Measurements from ENCODE around the gene CTSH. TPM values are rescaled to one million over a fixed set of nuclear protein-coding genes. Genes with fewer than 3 reads are reported as not detected.

CTSH gene
- polyA plus RNA-seq, 1 donor (not counting 4 experiments of a cell fraction or from before 2014, with no cell fraction given) = 23.0 TPM

GRCh38 chr15:78875107-78875914 is 69.5 kb downstream of the CTSH start:
- Histone ChIP-seq H3K4me1 (ENCODE audit: control insufficient read depth, extremely low read depth, insufficient read depth, low read length) (peaks cover 42% of the 10 kb centered on the region), H3K27ac (ENCODE audit: control insufficient read depth, insufficient read depth, low read length) (peak overlapping the region; percentile 99)
- FAIRE-seq = no peak

GRCh38 chr15:78873793-78874765 is 70.8 kb downstream of the CTSH start:
- dilution Hi-C loops (cut with MboI; ENCODE audit: extremely low pct_ligation_motif_present, low sequenced_read_pairs) = no loop called here
- Histone ChIP-seq H3K27me3 (ENCODE audit: control insufficient read depth, extremely low read depth, insufficient read depth, low read length) (no peaks in the 10 kb centered on the region), H3K79me2 (ENCODE audit: control insufficient read depth, insufficient read depth, low read length) (peaks cover 60% of the 10 kb centered on the region), H3K9me3 (ENCODE audit: control insufficient read depth, low read depth, low read length) (no peaks in the 10 kb centered on the region), H3K4me3 (ENCODE audit: control insufficient read depth in 2 of 3, extremely low read depth in 1 of 3, insufficient read depth in 2 of 3, low read depth in 1 of 3, low read length in 3 of 3) (peak overlapping the region; percentile 85 to 99 (median 97)), H3K4me1 (ENCODE audit: control insufficient read depth, extremely low read depth, insufficient read depth, low read length) (peaks cover 31% of the 10 kb centered on the region), H3K4me2 (ENCODE audit: control insufficient read depth, extremely low read depth, insufficient read depth, low read depth, low read length) (peak overlapping the region; percentile 91), H2AFZ (ENCODE audit: control insufficient read depth, low read length) (peak overlapping the region; percentile 16), H3K9ac (ENCODE audit: control insufficient read depth, extremely low read depth, insufficient read depth, low read length) (peak overlapping the region; percentile 100), H3K9me1 (ENCODE audit: control insufficient read depth, extremely low read depth, insufficient read depth, low read length) (peaks cover 3% of the 10 kb centered on the region), H4K20me1 (ENCODE audit: control insufficient read depth, extremely low read depth, insufficient read depth, low read length) (peaks cover 48% of the 10 kb centered on the region), H3K27ac (ENCODE audit: control insufficient read depth, insufficient read depth, low read length) (peak overlapping the region; percentile 99), H3K36me3 (ENCODE audit: control insufficient read depth in 2 of 2, extremely low read depth in 1 of 2, insufficient read depth in 2 of 2, low read length in 2 of 2) (no peaks in the 10 kb centered on the region)
- DNase-seq (ENCODE audit: low read depth, low spot score) (no peak), FAIRE-seq (no peak)
- peak in 1 of 3 experiments; percentile 6 for TF ChIP-seq CTCF (optimal IDR thresholded peaks at IDR 0.05 in 1 of 3, IDR thresholded peaks at IDR 0.05 in 1 of 3, conservative IDR thresholded peaks at IDR 0.05 in 1 of 3; ENCODE audit: extremely low read depth in 1 of 3, insufficient read depth in 2 of 3, low read length in 3 of 3)
- no peak for TF ChIP-seq EZH2 (IDR thresholded peaks at IDR 0.05; ENCODE audit: low read length)

More at GRCh38 chr15:78875107-78875914, 69.5 kb downstream of the CTSH start:
- peak overlapping the region; percentile 85 to 99 (median 97) for H3K4me3 ChIP-seq (ENCODE audit: control insufficient read depth in 2 of 3, extremely low read depth in 1 of 3, insufficient read depth in 2 of 3, low read depth in 1 of 3, low read length in 3 of 3)
- TF ChIP-seq CTCF (optimal IDR thresholded peaks at IDR 0.05 in 1 of 3, IDR thresholded peaks at IDR 0.05 in 1 of 3, conservative IDR thresholded peaks at IDR 0.05 in 1 of 3; ENCODE audit: extremely low read depth in 1 of 3, insufficient read depth in 2 of 3, low read length in 3 of 3) (no peak), EZH2 (IDR thresholded peaks at IDR 0.05; ENCODE audit: low read length) (no peak)
- no peaks in the 10 kb centered on the region for H3K27me3 ChIP-seq (ENCODE audit: control insufficient read depth, extremely low read depth, insufficient read depth, low read length)
- no peak overlapping the region for H2AFZ ChIP-seq (ENCODE audit: control insufficient read depth, low read length)
- peak overlapping the region; percentile 91 for H3K4me2 ChIP-seq (ENCODE audit: control insufficient read depth, extremely low read depth, insufficient read depth, low read depth, low read length)
- dilution Hi-C loops (cut with MboI; ENCODE audit: extremely low pct_ligation_motif_present, low sequenced_read_pairs) = no loop called here
- H4K20me1 ChIP-seq (ENCODE audit: control insufficient read depth, extremely low read depth, insufficient read depth, low read length) = peaks cover 54% of the 10 kb centered on the region
- no peaks in the 10 kb centered on the region for H3K36me3 ChIP-seq (ENCODE audit: control insufficient read depth in 2 of 2, extremely low read depth in 1 of 2, insufficient read depth in 2 of 2, low read length in 2 of 2)
- DNase-seq (ENCODE audit: low read depth, low spot score) = no peak
- peaks cover 72% of the 10 kb centered on the region for H3K79me2 ChIP-seq (ENCODE audit: control insufficient read depth, insufficient read depth, low read length)
- peak overlapping the region; percentile 9 for H3K9ac ChIP-seq (ENCODE audit: control insufficient read depth, extremely low read depth, insufficient read depth, low read length)
- H3K9me3 ChIP-seq (ENCODE audit: control insufficient read depth, low read depth, low read length) = no peaks in the 10 kb centered on the region
- peaks cover 6% of the 10 kb centered on the region for H3K9me1 ChIP-seq (ENCODE audit: control insufficient read depth, extremely low read depth, insufficient read depth, low read length)

Measured in keratinocyte (primary cell).